AG04450 (cell line): ENCODE results near the gene SMIM14. TPM values are rescaled to one million over a fixed set of nuclear protein-coding genes. Genes with fewer than 3 reads are reported as not detected.

Experiments used
- CTCF ChIA-PET: fragments of 300-600, 350-600 bp; formaldehyde crosslinking; extraction: SDS; loops from one replicate; lab custom pipeline; 2022; ENCODE audit warnings: antibody characterized with exemption, inconsistent platforms; lab: Charles Lee
- POLR2A ChIA-PET: fragments of 350-600 bp; formaldehyde crosslinking; extraction: SDS; loops from one replicate; lab custom pipeline; 2021; ENCODE audit warnings: antibody characterized with exemption, inconsistent platforms; lab: Yijun Ruan, JAX
- DNase-seq: peaks from one replicate; pipeline ENCODE4 v3.0.0-alpha.2; 2011; ENCODE audit warnings: low read depth, low spot score
- H3K27ac ChIP-seq: one replicate; pipeline ENCODE4 v1.5.1; 2012; ENCODE audit warnings: low read depth, low read length, control low read depth
- H3K27me3 ChIP-seq: one replicate; pipeline ENCODE4 v1.6.0; 2012; ENCODE audit warnings: low read length; ENCODE audit not compliant: control insufficient read depth, insufficient read depth
- H3K4me3 ChIP-seq: 2 replicates; pipeline ENCODE4 v1.5.1; 2011; ENCODE audit warnings: mild to moderate bottlenecking, low read depth, low read length, control low read depth
- H3K9me3 ChIP-seq: 2 replicates; pipeline ENCODE4 v1.5.1; 2012; ENCODE audit warnings: low read length; ENCODE audit not compliant: control insufficient read depth, insufficient read depth
- CTCF ChIP-seq: IDR thresholded peaks from 2 replicates; pipeline ENCODE4 v1.5.1; 2011; ENCODE audit warnings: low read depth, low read length, control low read depth, inconsistent platforms
- polyA plus RNA-seq: library from polyadenylated mRNA; depleted of rRNA; stranded (reverse); fragments of >200 nt; gene quantifications from 2 replicates; pipeline ENCODE4 v1.2.3, GENCODE V29; 2011

SMIM14 gene
- polyA plus RNA-seq, 1 experiment: 53.7 TPM

- Histone ChIP-seq H3K27ac (no peak overlapping the region), H3K9me3 (no peaks in the 10 kb centered on the region), H3K4me3 (no peak overlapping the region), H3K27me3 (no peaks in the 10 kb centered on the region)
- no peak for DNase-seq
- no peak for TF ChIP-seq CTCF
- POLR2A ChIA-PET: no interaction called here
- CTCF ChIA-PET: no interaction called here
Observed at GRCh38 chr4:39571504-39571903, 67.2 kb downstream of the SMIM14 start.

GRCh38 chr4:39571054-39571453, 67.6 kb downstream of the SMIM14 start:
- Histone ChIP-seq H3K4me3 (no peak overlapping the region), H3K27me3 (no peaks in the 10 kb centered on the region), H3K27ac (no peak overlapping the region), H3K9me3 (no peaks in the 10 kb centered on the region)
- DNase-seq: no peak
- no peak for TF ChIP-seq CTCF
- POLR2A ChIA-PET: no interaction called here
- CTCF ChIA-PET: no interaction called here

GRCh38 chr4:39569209-39569608, 69.5 kb downstream of the SMIM14 start:
- POLR2A ChIA-PET: interaction anchor here (1.2 kb wide), 1 partner anchor 42 kb away, joined by 4 read pairs; the partner anchor contains the start of gene UGDH
- no peak overlapping the region for H3K27ac ChIP-seq
- no peak for TF ChIP-seq CTCF

GRCh38 chr4:39568805-39569204, 69.9 kb downstream of the SMIM14 start:
- CTCF ChIA-PET: no interaction called here
- POLR2A ChIA-PET: interaction anchor here (1.2 kb wide), 1 partner anchor 42 kb away, joined by 4 read pairs; the partner anchor contains the start of gene UGDH
- Histone ChIP-seq H3K27ac (no peak overlapping the region), H3K27me3 (no peaks in the 10 kb centered on the region), H3K9me3 (peaks cover 4% of the 10 kb centered on the region; the same call in 1 of the 2 replicates), H3K4me3 (no peak overlapping the region)
- no peak for TF ChIP-seq CTCF
- no peak for DNase-seq

More at GRCh38 chr4:39569209-39569608, 69.5 kb downstream of the SMIM14 start:
- Histone ChIP-seq H3K9me3 (peaks cover 4% of the 10 kb centered on the region; the same call in 1 of the 2 replicates), H3K27me3 (no peaks in the 10 kb centered on the region), H3K4me3 (no peak overlapping the region)
- no peak for DNase-seq
- CTCF ChIA-PET: no interaction called here

GRCh38 chr4:39565878-39566600, 72.6 kb downstream of the SMIM14 start:
- no peak overlapping the region for H3K4me3 ChIP-seq
- H3K27me3 ChIP-seq: no peaks in the 10 kb centered on the region
- peak overlapping the region; percentile 40 for H3K27ac ChIP-seq
- ChIA-PET CTCF (interaction anchor here (1.1 kb wide), 1 partner anchor 99 kb away, joined by 3 read pairs; no protein-coding TSS in a partner anchor), POLR2A (interaction anchor here (0.9 to 1.3 kb wide), 2 partner anchors 39 kb away, joined by 3 read pairs; partner anchors contain the start of gene UGDH)
- TF ChIP-seq CTCF: no peak
- peak; percentile 69 for DNase-seq
- H3K9me3 ChIP-seq: peaks cover 4% of the 10 kb centered on the region; the same call in 1 of the 2 replicates
